Amniotic stem cell (primary cell): ENCODE results near the gene SCYGR8.

ENCODE experiments used
- DNase-seq: peaks from one replicate; lab custom pipeline; 2025; lab: John Stamatoyannopoulos, UW

Gene SCYGR8

DNA sequence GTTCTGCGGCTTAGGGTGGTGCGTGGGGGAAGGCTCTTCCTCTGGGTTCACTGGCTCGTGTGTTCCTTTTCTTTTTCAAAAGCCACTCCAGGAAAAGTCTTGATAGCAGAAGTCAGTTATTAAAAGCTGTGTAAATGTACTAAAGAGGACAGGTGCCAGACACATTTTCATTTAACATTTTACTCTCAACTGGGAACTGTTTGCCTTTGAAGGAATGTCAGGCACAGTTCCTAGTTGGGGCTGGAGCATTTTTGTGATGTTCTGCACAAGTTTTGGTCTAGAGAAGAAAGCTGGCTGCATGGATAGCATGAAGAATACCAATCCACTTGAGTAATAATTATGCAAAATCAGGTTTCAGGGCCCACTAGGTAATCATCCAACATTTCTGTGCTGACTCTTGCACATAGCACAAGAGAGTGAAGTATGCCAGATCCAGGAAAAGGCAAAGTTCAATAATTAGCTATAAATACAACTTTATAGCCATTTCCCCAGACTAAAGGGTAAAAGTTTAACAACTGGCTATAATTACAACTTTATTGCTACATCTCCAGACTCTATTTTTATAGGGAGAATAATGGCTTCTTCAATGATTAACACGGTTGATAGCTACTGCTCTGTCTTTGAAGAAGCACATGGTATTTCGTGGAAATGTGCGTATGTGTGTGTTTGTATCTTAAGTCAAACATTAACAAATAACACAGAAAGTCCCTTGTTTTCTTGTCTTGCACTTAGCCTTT, 16.2 kb downstream of the SCYGR8 start:
- no peak for DNase-seq

DNA sequence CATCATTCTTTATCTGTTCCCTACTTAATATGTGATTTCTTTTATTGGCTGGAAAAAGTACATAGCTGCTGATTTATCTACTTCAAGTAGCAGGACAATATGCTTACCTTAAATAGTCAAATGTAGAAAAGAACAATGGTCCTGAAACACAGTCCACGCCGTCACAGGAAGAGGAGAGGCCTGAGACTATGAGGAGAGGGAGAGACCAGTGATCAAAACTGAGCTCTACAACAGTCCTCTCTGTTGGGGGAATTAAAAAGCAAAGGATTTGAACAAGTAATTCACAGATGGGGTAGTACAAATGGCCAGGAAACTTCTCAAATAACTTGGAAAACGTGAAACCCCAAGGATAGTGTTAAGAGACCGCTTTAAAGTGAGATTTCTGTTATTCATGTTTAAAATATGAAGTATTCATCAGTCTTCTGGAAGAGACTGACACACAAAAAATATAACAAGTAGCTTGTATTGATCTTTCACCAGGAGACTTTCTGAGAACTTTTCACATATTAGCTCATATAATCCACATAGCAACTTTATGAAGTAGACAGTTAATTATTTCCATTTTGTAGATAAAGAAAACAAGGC, 20.2 kb downstream of the SCYGR8 start:
- DNase-seq = no peak

DNA sequence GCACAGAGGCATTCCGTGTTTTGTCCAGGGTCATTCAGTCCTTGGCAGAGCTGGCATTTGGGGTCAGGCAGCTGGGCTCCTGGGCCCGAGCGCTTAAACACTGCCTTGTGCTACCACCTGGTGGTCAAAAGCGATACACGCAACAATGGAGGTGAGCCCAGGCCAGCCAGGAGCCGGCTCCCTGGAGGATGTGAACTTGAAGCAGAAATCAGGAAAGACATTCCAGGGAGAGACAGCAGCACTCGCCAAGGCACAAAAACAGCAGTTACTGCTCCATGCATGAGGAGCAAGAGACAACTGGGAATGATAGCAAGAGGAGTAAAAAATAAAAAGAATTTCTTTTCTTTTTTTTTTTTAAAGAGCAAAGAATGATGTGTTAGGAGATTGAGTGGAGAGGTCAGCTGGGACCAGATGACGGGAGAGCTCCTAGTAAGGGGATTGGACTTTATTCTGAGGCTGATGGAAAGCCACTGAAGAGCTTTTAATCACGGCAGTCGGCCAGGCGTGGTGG, 20.7 kb downstream of the SCYGR8 start:
- peak; percentile 42 for DNase-seq

DNA sequence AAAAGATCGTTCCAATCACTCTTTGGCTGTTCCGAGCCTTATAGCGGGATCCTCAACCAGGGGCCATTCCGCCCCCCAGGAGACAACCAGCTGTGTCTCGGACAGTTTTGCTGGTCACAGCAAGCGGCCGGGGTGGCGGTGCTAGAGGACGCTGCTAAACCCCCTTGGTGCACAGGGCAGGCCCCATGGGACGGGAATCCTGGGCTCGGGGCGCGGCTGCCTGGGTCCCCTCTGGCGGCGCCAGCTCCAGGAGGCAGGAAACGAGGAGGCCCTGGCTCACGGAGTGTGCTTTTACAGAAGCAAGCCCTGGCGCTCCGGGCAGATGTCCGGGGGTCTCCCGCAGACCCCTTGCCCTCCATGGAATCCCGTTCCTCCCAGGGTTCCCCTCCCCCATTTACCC, 22.1 kb downstream of the SCYGR8 start:
- DNase-seq = no peak

DNA sequence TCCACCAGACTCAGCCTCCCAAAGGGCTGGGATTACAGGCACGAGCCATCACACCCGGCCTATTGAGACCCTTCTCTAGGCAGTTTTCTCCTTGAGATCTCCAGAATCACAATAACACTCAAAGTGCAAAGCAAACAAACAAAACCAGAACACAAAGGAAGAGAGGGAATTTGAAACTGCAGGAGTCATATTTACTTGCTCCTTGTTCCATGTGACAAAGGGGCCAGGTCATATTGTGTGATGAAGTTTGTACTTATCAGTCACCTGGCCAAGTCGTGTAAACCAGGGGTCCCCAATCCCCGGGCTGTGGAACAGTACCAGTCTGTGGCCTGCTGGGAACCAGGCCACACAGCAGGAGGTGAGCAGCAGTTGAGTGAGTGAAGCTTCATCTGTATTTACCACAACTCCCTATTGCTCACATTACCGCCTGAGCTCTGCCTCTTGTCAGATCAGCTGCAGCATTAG, 26.5 kb downstream of the SCYGR8 start:
- no peak for DNase-seq

DNA sequence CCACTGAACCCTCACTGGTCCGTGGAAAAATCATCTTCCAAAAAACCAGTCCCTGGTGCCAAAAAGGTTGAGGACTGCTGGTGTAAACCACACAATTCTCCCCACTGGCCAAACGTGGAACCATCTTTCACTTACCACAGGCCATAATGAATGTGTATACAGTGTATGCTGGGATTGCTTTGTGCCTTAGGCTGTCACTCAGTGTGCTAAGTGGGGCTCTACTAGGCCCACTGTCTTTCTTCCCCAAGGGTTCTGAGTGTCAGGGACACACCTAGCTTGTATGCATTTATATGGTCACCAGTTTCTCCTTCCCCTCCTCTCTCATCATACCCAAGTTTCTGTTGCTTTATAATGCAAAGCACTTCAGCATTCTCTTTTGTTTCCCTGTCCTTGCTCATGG, 27.2 kb downstream of the SCYGR8 start:
- DNase-seq = no peak

DNA sequence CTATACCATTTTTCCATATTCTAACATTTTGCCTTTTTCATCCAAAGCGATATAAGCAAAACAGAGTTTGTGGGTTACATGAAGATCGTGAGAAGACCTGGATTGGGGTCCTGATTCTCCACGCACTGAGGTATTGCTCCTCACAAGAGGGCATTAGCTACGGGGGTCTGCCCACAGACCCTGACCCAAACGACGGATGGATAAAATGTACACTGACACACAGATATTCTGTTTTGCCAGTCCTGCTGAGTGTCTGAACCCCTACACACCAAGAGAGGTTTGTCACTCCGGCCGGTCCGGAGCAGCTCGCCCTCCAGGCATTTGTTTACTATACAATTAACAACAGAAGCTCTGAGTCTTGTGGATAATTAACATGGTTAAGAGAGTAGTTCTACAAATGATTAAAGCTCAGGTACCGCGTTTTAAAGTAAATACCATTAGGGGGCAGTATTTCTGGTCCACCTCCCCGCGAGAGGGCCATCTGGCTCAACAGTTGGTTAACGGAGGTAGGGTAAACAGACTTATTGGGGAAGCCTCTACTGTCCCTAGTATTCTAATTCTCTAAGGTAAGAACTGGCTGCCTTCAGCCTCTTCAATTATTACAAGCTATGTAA, 28.4 kb downstream of the SCYGR8 start:
- no peak for DNase-seq

DNA sequence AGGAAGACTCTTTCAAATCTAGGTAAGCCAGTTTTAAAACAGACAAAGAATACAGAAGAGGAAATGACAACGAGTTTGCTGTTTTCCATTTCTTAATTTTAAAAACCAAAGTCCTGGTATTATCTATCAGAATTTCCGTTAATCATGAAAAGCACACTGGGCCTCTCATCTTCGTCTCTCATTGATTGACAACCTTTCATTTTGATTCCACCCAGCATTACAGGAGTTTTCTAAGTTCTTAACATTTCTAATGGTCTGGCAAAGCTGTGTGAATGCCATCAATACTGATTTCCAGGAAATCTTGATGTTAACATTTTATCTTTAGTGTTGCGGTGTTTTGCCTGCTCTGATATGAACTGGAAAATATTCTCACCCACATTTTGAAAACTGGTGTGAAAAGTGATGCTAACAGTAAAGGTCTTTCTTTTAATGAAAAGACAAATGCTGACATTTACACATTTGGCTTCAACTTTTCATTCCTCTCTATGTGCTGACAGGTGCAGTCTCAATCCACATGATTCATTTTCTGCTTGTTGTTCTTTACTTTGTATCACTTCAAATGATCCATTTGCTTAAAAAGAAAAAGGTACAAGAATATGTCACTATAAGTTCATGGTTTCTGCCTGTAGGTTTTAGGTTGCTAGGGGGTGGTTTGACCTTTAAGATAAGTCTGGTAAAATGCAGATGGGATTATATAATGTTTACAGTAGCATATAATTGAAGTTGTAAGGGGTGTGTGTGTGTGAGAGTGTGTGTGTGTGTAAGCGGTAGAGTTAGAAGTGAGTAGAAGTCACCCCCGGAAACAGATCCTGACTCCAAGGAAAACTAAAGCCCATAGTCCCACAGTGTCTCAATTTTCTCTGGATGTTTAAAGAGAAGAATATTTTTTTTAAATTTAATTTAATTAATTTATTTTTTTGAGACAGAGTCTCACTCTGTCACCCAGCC, 29.5 kb downstream of the SCYGR8 start:
- no peak for DNase-seq

DNA sequence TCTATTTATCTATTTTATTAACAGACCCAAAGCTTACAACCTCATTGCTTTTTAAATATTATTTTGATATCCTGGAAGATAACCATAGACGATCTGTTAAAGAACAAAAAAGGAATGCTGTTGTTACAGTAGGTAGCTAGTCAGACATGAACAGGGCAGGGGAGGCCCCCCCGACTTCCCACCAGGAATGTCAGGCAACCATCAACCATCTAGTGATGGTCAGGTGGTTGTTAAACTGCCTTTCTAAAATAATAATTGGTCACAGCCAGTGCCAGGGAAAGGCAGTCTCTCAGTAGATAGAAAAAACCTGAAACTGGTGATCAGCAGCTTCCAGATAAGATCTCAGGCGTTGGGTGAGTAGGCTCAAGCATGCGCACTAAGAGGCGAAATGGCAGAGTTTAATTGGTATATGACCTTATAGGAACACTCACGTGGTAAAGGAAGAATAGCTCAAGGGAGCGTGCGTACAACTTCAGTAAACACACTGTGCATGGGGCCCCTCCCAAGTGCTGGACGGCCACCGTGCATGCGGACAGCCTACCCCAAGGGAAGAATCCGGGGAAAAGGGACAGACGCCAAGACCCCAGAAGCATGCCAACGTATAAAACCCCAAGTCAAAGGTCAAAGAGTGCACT, 35.4 kb downstream of the SCYGR8 start:
- no peak for DNase-seq

DNA sequence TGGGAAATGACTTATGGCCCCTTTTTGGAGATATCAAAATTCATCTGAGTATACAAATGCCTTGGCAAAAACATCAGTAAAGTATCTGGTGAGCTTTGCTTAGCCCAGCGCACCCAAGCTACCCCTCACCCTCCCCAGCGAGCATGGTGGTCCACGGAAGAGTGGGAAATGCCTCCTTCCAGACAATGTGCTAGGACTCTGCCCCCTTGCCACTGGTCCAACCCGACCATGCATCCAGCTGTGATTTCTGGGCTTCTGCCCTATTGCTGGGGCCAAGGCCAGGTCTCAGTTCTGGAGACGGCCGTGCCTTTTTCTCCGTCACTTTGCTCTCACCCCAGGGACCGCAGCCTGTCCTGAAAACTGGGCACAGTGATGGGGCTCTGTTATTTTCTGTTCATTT, 36.1 kb downstream of the SCYGR8 start:
- DNase-seq = no peak

DNA sequence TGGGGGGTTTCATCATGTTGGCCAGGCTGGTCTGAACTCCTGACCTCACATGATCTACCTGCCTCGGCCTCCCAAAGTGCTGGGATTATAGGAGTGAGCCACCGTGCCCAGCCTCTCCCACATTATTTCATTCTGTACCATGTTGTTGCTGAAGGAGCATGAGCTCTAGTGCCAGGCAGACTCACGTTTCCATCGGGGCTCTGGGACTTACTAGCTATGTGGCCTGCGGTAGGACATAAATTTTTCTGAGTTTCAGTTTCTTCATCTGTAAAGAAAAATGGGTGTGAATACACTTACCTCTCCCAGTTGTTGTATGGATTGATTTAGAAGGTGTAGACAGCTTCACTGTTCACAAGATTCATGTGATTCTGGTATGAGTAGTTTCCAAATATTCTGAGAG, 37.1 kb downstream of the SCYGR8 start:
- DNase-seq = no peak

DNA sequence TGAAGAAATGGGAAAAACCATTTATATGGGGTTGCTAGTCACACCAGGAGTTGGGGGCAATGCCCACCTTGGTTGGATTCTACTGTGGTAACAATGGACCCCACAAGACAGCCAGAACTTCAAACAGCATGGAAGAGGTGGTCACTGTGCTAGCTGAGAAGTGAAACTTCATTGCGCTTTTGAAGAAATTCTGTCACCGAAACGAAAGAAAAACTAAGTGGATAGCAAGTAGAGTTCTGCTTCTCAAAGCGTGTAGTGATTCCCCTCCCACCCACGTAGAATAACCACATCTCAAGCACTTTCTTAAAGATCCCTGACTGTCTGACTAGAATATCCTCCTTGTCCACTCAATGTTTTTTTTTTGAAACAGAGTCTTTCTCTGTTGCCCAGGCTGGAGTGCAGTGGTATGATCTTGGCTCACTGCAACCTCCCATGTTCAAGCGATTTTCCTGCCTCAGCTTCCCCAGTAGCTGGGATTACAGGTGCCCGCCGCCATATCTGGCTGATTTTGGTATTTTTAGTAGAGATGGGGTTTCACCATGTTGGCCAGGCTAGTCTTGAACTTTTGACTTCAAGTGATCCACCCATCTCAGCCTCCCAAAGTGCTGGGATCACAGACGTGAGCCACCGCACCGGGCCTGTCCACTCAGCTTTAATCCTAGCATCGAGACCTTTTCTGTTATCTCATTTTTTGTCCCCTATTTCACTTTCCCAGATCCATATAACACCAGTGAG, 37.9 kb downstream of the SCYGR8 start:
- no peak for DNase-seq

DNA sequence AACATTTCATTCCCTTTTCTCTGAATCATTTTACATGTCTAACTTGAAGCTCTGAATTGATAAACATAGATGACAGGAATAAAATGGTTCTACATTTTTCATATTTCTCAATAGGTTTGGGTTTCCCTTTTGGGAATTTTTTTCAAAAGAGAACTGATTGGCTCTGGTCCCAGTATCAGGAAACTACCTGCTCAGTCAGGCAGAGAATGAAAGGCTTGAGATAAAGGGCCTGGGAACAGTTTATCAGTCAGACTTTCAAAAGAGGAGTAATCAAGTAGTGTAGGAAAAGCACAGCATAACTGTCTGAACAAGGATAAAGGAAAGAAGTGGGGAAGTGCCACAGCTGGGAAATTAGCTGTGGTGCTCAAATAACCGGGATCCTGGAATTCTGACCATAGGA, 39.6 kb downstream of the SCYGR8 start:
- DNase-seq = no peak

DNA sequence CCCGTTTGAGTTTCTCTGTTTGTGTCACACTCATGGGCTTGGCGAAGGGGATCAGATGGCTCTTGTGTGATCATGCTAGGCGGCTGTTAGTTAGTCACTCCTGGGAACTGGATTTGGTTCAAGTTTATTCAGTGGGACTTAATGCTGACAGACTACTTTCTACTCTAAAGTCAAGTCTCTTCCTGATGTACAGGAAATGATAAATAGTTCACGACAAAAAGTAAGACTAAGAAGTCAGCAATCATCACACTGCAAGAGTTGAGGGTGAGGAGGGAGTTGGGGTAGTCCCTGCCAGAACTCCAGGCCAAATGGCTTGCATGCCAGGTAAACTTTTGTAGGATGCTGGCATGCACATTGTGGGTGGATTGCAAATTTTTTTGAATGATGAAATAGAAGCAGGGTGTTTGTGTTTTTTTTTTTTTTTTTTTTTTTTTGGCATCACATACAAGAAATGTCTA, 42.9 kb downstream of the SCYGR8 start:
- DNase-seq = no peak

DNA sequence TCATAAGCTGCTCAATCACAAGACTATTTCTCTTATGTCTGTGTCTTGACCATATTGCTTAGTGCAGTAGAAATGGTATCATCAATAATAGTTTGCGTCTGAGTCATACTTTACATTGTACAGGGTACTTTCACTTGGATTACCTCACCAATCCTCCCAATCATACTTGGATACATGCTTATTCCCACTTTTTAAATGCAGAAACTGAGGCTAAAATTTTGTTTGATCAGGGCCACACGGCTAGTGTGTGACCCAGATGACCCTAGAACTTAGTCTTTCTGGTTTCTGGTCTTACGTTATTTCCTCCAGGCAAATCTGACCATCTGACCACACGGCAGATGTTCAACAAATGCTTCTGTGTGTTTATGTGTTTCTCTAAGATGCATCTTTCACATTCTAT, 44.1 kb downstream of the SCYGR8 start:
- no peak for DNase-seq

DNA sequence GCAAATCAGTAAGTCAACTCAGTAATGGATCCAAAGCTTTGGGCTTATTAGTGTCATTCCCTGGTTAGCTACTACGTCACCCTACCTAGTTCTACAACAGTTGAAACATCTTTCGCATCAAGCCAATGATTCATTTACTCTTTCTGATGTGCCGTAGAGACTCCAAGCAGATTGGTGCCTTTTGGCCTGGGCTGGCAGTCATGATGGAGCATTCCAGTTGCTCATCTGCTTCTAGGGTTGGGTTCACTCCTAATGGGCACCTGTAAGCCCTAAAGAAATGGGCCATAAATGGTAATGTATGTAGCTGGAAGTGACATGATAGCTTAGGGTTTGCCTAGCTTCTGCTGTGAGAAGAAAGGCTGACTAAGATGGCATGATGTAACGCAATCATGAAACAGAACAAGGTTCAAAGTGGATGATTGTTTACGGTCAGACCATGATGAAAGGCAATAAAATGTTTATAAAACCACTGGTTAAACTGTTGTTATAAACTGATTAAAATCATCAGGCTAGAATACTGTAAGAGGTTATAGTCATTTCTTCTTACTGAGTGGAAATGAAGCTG, 47.5 kb downstream of the SCYGR8 start:
- no peak for DNase-seq
